Skin epidermis (tissue), 12 donors: ENCODE data around the gene NELL1.

Experiments used
- H3K27ac ChIP-seq, 21 experiments: fragments of 200-600 bp; sonication (generic) in 11 of 21; one replicate each; pipeline ENCODE4 v1.5.0; 2020; ENCODE audit warnings: mild to moderate bottlenecking in 3 of 21, inconsistent platforms in 2 of 21, moderate library complexity in 2 of 21
- H3K4me3 ChIP-seq, 7 experiments: fragments of 200-600 bp; sonication (generic) in 2 of 7; one replicate each; pipeline ENCODE4 v1.5.0; 2020; ENCODE audit warnings: inconsistent platforms in 2 of 7, mild to moderate bottlenecking in 2 of 7, moderate library complexity in 1 of 7

NELL1 gene

DNA sequence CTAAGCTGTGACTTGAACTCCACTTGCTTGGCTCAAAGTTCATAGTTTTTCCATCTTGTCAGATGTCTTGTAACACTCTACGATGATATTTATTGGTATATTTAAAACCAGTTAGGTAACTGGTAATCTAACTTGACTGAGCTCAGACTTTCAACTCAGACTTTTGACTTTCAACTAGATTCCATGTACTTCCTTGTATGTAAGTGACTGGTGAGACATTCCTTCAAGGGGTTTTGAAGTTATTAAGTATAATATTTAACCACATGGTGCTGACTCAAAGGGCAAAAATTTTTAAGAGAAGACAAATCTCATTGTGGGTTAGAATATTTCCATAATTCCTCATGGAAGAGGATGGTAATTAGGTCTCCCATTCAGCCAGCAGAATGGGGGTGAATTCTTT is 892.2 kb downstream of the NELL1 start:
- no peak overlapping the region for H3K4me3 ChIP-seq
- H3K27ac ChIP-seq = no peak overlapping the region

DNA sequence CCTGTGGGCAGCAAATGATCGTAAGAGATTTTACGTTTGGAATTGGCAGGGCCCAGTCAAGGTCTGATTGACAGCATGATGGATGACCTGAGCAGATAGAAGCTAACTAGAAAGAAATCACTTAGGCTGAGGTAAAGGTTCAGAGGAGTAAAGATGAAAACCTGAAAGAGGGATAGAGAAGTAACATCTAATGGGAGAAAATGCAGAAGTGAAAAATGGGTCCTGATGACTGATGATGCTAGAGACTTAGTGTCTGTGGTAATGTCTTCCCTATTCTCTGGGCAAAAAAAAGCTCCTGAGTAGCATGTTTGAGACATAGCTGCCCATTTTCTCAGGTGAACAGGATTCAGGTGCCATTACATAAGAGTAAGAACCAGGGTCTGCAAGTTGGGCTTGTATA is 894.7 kb downstream of the NELL1 start:
- no peak overlapping the region for H3K4me3 ChIP-seq
- no peak overlapping the region for H3K27ac ChIP-seq

GRCh38 chr11:21564833-21565682 is 895.7 kb downstream of the NELL1 start:
- Histone ChIP-seq H3K27ac (no peak overlapping the region), H3K4me3 (no peak overlapping the region)

DNA sequence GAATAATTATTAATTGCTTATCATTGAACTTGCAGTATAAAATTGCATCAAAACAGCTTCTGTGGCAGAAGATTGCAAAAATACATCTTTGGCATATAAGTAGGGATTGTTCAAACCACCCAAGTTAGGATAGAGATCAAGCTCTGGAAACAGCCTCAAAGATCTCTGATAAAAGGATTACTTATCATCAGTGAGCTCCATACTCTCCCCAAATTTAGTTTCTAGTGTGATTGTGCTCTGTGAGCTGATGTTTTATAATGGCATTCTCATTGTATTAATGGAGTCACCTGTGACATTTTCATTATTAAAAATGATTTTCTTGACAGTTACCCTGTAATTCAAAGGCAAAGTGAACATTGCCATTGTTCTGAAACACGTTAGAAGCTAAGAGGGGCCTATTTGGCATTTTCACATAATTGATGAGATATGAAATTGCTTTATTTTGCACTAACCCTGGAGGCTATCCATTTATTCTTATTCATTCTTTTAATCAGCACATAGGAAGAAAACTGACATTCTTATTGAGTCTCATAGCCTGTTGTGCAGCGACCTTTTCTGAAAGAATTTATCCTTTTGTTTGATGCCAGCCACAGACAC is 897.2 kb downstream of the NELL1 start:
- H3K4me3 ChIP-seq = no peak overlapping the region
- no peak overlapping the region for H3K27ac ChIP-seq

- H3K4me3 ChIP-seq = no peak overlapping the region
- H3K27ac ChIP-seq = no peak overlapping the region
These were observed 898.4 kb downstream of the NELL1 start for GRCh38 chr11:21567645-21568290.

GRCh38 chr11:21572210-21572609 is 902.8 kb downstream of the NELL1 start:
- Histone ChIP-seq H3K27ac (no peak overlapping the region), H3K4me3 (no peak overlapping the region)

- Histone ChIP-seq H3K4me3 (no peak overlapping the region), H3K27ac (no peak overlapping the region)
These were observed 913.4 kb downstream of the NELL1 start for GRCh38 chr11:21582791-21583190.

GRCh38 chr11:21588754-21589153 is 919.4 kb downstream of the NELL1 start:
- Histone ChIP-seq H3K27ac (no peak overlapping the region), H3K4me3 (no peak overlapping the region)

- no peak overlapping the region for H3K4me3 ChIP-seq
- no peak overlapping the region for H3K27ac ChIP-seq
These were observed 933.3 kb downstream of the NELL1 start for GRCh38 chr11:21602699-21603098.

DNA sequence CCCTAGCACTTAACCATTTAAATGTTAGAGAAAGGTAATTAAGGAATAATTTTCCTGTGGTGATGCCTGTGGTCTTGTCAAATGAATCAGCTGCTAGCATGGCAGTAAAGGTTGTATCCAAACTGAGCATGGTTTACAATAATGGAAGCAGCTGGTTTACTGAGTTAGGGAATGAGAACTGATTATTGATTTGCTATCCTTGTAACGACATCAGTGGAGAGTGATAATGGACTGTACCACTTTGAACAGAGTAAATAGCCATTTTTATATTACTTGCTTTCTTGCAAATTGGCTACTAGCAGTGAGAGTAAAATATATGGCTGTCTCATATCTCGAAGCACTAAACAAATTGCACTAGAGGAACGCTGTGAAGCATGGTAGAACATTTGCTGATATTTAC is 934.5 kb downstream of the NELL1 start:
- Histone ChIP-seq H3K27ac (no peak overlapping the region), H3K4me3 (no peak overlapping the region)

GRCh38 chr11:21604564-21604963 is 935.2 kb downstream of the NELL1 start:
- no peak overlapping the region for H3K27ac ChIP-seq
- H3K4me3 ChIP-seq = no peak overlapping the region

GRCh38 chr11:21612326-21612725 is 942.9 kb downstream of the NELL1 start:
- no peak overlapping the region for H3K27ac ChIP-seq
- H3K4me3 ChIP-seq = no peak overlapping the region

- Histone ChIP-seq H3K4me3 (no peak overlapping the region), H3K27ac (no peak overlapping the region)
These were observed 945.6 kb downstream of the NELL1 start for GRCh38 chr11:21614961-21615360.

DNA sequence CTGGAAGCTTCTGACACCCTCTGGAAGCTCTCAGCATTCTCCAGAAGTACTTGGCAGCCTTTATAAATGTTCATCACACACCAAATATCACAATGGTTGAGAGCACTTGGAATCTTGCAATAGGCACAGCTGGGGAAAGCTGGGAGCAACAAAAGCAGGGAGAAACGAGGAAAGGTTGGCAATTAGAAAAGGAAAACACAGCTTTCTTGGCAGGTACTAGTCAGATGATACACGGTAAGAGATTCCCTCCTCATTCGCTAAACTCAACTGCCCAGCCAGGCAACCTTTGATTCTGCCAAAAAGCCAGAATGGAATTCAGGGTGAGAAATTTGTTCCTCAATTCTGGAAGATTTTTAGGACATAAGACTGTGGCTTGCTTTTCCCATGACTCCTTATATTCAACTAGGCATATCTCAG is 946.6 kb downstream of the NELL1 start:
- H3K4me3 ChIP-seq = no peak overlapping the region
- H3K27ac ChIP-seq = no peak overlapping the region

- Histone ChIP-seq H3K4me3 (no peak overlapping the region), H3K27ac (no peak overlapping the region)
These were observed 953.2 kb downstream of the NELL1 start for GRCh38 chr11:21622566-21622965.

DNA sequence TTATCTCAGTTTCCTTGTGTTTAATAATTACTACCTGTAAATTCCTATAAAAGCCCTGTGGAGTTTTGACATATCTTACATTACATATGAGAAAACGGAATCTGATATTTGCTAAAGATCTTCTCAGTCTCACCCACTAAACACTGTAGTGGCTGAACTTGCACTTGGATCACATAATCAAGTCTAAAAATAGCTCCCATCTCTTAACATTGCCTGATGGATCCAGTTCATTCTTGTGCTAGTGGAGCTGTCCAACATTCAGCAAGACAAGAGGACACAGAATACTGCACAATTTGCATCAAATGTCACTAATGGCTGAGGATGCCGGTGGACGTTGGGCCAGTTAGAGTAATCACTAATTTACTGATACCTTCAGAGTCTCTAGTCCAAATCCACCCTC is 953.6 kb downstream of the NELL1 start:
- no peak overlapping the region for H3K4me3 ChIP-seq
- H3K27ac ChIP-seq = no peak overlapping the region
